HG03159 (cell line): ENCODE measurements around the gene MORN3.
A peak's percentile ranks its signal among the peaks of the same experiment; 100 is the strongest.
"Not testable (repeated sequence)": the region's sequence is repeated elsewhere in the genome, so short reads cannot be mapped to it uniquely, and the experiment has no call there.

ENCODE experiments used
- ATAC-seq: cut with Tn5 transposase; IDR thresholded peaks from one replicate; pipeline ENCODE4 v1.9.1; 2021; ENCODE audit warnings: mild to moderate bottlenecking, moderate library complexity; ENCODE audit not compliant: unreplicated experiment

Gene MORN3

GRCh38 chr12:121648458-121649028 lies 20.9 kb downstream of the MORN3 start:
- ATAC-seq, result no peak

DNA sequence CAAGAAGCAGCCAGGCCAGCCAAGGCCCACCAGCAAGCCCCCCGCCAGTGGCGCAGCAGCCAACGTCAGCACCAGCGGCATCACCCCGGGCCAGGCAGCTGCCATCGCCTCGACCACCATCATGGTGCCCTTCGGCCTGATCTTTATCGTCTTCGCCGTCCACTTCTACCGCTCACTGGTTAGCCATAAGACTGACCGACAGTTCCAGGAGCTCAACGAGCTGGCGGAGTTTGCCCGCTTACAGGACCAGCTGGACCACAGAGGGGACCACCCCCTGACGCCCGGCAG lies 28.2 kb downstream of the MORN3 start:
- no peak for ATAC-seq

GRCh38 chr12:121638298-121639202 lies 30.9 kb downstream of the MORN3 start:
- no peak for ATAC-seq

DNA sequence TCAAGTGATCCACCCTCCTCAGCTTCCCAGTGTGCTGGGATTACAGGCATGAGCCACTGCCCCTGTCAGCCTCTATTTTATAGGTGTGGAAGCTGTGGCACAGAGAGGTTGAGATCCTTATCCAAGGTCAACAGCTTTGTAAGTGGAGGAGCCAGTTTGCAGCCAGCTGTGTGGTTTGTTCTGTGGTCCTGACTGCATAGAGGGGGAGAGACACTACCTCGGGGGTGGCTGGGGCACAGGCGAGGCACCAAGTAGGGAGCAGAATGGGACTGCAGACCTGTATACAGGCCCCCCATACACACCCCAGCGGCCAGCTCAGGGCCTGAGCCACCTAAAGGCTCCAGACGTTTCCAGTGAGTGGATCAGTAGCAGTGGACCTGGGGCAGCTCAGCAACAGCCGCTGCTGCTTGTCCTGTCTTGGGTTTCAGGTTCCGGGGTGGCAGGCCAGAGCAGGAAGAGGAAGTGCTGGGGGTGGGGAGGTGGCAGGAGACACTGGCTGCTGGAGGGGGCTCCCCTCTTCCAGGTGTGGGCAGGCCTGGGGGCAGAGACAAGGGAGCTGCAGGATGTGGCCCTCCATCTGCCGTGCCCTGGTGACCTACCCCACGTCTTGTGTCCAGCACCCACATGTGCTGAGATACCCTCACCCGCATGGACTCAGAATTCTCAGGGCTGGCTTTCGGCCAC lies 32.1 kb downstream of the MORN3 start:
- ATAC-seq, result no peak

DNA sequence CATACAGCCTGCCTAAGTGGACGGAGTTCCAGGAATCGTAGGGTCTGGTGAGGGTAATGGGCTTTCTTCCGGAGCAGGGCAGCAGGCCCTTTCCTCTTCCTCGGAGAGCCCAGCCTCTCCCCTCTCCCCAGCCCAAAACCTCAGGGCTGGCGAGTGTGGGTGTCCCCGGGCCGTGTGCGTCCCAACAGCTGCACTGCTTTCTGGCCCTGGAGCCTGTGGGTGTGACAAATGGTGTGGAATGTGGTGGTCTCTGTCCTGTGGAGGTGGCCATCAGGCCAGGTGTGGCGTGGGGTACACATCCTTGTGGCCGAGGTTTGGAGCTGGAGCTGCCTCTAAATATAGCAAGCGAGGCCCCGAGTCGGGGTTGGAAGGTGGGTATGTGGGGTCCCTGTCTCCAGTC lies 34.6 kb downstream of the MORN3 start:
- no peak for ATAC-seq

DNA sequence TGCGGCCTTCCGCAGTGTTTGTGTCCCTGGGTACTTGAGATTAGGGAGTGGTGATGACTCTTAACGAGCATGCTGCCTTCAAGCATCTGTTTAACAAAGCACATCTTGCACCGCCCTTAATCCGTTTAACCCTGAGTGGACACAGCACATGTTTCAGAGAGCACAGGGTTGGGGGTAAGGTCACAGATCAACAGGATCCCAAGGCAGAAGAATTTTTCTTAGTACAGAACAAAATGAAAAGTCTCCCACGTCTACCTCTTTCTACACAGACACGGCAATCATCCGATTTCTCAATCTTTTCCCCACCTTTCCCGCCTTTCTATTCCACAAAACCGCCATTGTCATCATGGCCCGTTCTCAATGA lies 35.6 kb downstream of the MORN3 start:
- not testable (repeated sequence) for ATAC-seq

DNA sequence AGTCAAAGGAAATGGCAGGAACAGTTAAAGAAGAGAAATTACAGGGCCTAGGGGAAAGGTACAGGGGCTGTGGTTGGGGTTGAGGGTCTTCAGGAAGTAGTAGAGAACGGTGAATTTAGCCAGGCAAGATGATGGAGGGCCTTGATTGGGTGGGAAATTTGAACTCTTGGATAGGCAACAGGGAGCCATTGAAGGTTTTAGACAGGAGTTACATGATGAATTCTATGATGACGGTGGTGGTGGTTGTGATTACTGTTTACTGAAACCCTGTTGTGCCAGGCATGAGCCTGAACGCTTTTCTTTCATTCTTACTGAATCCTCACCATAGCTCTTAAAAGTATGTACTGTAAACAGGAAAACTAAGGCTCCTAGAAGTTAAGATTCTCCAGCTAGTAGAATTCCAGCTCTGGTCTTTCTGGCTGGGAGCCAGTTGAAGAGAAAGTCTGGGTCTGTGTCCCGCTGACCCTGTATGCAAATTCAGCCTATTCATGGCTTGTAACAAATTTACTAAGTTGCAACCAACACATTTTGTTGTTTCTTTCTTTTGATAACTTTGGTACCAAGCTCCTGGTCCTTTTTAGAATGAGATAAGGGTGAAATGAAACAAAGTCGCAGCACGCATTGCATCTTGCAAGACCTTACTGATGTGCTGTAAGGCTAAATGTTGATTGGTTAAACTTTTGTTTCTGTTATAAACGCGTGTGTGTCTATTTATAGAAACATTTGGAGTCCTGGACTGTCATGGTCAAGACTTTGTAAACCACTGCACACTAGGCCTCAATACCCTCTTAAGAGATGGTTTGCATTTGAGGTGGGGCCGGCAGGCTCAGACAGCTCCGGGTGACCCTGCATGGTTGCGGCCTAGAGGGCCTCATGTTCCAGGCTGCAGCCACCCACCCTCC lies 37.1 kb downstream of the MORN3 start:
- no peak for ATAC-seq

DNA sequence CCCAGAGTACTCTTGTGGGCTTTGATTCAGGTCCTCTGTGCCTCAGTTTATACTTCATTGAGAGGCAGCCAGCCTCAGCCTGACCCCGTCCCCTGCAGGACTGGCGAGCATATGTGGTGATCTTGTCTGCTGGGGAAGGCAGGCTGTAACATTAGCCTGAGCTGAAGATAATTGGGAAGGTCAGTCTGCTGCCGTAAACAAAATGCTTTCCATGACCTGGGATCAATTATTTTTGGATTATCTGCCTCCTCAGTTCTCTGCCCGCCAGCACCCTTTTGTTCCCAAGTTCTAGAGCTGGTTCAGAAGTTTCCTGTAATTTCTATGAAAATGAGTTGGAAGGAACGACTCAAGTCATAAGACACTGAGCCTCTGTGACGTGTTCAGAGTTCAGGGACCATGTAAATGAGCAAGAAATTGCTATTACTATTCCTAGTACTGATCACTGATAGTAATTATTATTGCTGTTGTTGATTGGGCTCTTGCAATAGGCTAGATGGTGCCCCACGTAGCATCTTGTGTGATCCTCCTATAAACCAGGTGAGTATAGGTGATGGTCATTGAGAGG lies 38.6 kb downstream of the MORN3 start:
- no peak for ATAC-seq

- no peak for ATAC-seq
Observed at GRCh38 chr12:121628536-121628935, 40.9 kb downstream of the MORN3 start.

DNA sequence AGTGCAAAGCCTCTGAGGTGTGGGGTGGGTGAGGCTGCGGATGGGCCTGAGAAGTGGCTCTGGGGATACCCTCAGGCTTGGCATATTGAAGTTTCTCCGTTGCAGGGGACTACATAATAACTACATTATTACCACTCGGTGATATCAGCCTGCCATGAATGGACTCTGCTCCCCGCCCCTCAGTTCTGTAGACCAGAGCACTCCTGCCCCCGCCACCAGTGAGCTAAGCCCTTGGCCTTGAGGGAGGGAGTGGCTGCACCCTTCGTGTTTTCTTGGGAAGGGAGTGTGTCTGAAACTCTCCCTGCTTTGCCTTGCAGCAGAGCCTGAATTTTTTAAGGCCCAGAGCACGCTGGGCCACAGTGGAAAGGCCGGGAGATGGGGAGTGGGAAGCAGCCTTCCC lies 41.4 kb downstream of the MORN3 start:
- no peak for ATAC-seq

- peak; percentile 30 for ATAC-seq
Observed at GRCh38 chr12:121626853-121627640, 42.4 kb downstream of the MORN3 start.

DNA sequence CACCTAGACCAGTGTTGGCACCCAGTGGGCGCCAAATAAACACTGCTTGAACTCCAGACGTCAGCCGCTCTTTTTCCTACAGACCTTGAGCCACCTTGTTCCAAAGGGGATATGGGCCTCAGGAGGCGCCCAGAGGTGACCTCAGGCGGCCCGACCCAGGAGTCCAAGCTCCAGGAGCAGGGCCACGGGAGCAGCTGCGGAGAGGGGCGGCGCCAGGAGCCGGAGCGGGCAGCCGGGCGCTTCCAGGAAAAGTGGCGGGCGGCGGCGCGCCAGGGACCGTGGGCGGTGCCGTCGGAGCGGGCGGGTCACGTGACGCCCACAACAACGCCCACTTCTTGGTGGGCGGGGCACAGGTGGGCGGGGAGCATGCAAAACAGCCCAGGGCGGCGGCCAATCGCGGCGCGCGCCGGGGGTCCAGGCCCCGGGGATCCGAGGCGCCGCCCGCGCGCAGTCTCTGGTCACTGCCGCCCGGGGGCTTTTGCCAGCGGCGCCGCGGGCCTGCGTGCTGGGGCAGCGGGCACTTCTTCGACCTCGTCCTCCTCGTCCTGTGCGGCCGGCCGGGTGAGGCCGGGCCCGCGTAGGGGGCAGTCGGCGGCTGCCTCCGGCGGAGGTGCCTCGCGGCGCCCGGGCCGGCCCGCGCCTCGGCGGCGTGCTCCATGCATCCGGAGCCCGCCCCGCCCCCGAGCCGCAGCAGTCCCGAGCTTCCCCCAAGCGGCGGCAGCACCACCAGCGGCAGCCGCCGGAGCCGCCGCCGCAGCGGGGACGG lies 43.2 kb downstream of the MORN3 start, which contains the start of gene ORAI1:
Gene ORAI1, plus strand, starts transcription at position 444 of the 766 bp plus-strand sequence.
- peak; percentile 70 for ATAC-seq

GRCh38 chr12:121620333-121620891 lies 49.0 kb downstream of the MORN3 start:
- ATAC-seq, result no peak

DNA sequence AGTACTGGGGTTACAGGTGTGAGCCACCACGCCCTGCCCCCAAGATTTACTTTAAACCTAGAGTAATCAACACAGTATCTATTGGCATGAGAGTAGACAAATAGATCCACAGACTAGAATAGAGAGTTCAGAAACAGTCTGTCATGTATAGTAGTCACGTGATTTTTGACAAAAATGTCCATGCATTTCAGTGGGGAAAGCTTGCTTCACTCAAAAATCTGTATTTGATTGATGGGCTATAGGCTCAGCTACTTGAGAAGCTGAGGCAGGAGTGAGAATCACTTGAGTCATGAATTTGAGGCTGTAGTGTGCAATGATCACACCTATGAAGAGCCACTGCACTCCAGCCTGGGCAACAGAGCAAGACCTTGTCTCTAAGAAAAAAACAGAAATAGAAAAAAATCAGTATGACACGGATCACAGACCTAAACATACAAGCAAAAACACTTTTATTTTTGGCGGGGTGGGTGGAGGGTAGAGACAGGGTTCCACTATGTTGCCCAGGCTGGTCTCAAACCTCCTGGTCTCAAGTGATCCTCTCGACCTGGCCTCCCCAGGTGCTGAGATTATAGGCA lies 50.7 kb downstream of the MORN3 start:
- ATAC-seq, result no peak

GRCh38 chr12:121614872-121615467 lies 54.5 kb downstream of the MORN3 start:
- no peak for ATAC-seq

DNA sequence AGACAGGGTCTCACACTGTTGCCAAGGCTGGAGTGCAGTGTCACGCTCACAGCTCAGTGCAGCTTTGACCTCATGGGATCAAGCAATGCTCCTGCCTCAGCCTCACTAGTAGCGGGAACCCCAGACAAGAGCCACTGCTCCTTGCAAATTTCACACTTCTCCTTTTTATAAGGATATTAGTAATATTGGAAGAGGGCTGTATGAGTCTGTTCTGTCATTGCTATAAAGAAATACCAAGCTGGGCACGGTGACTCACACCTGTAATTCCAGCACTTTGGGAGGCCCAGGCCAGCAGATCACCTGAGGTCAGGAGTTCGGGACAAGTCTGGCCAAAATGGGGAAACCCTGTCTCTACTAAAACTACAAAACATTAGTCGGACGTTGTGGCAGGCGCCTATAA lies 56.0 kb downstream of the MORN3 start:
- no peak for ATAC-seq

- ATAC-seq, result no peak
Observed at GRCh38 chr12:121611306-121611705, 58.1 kb downstream of the MORN3 start.
